K562 (cell line): ENCODE data around the gene NDOR1. TPM values are rescaled to one million over a fixed set of nuclear protein-coding genes. Genes with fewer than 3 reads are reported as not detected.

ENCODE experiments used
- JUN ChIP-seq, 2 experiments: sonication (generic) in 1 of 2; formaldehyde crosslinking in 1 of 2; IDR thresholded peaks; 2 replicates each; pipeline versions ENCODE4 v1.6.1 to v1.8.0; 2012 to 2022; ENCODE audit warnings: borderline replicate concordance in 2 of 2, mild to moderate bottlenecking in 2 of 2, improper control_type of control experiment in 1 of 2, low read depth in 1 of 2, low read length in 1 of 2, missing genetic modification reagents in 1 of 2
- MIER1 ChIP-seq: fragments of 450-650 bp; IDR thresholded peaks from 2 replicates; pipeline ENCODE4 v1.6.1; 2016; ENCODE audit warnings: antibody characterized with exemption, mild to moderate bottlenecking, low read depth
- RBM17 ChIP-seq: fragments of 200-400 bp; formaldehyde crosslinking; IDR thresholded peaks from 2 replicates; pipeline ENCODE4 v1.6.1; 2017; ENCODE audit warnings: low read depth, mild to moderate bottlenecking, low read length, borderline replicate concordance
- RFX5 ChIP-seq: IDR thresholded peaks from 2 replicates; pipeline ENCODE4 v1.6.1; 2011; ENCODE audit warnings: low read depth, mild to moderate bottlenecking, improper control_type of control experiment, low read length
- ZBTB1 ChIP-seq: sonication (generic); formaldehyde crosslinking; IDR thresholded peaks from 2 replicates; pipeline ENCODE4 v1.8.1; 2023; ENCODE audit warnings: missing genetic modification reagents, low read depth, mild to moderate bottlenecking, borderline replicate concordance
- ZNF134 ChIP-seq: fragments of 250-450 bp; sonication (Bioruptor Pico); conservative IDR thresholded peaks from 2 replicates; pipeline ENCODE4 v1.4.0; 2020
- polyA plus RNA-seq, 8 experiments: library from polyadenylated mRNA; depleted of rRNA in 4 of 8; stranded (reverse) in 5 of 8; unstranded in 3 of 8; fragments of >200 nt; fragmentation: Nextera tagmentation in 2 of 8; fragmentation: Illumina TruSeq in 1 of 8; extraction: Ambion mirVana in 2 of 8; extraction: Trizol in 1 of 8; gene quantifications; 2 replicates each; pipeline versions ENCODE4 v1.2.1 to v1.2.3, GENCODE V29; 2011 to 2014; ENCODE audit warnings: inconsistent platforms in 1 of 8, missing spikeins in 1 of 8
- total RNA-seq, 7 experiments: library from RNA; depleted of rRNA in 6 of 7; stranded (reverse); fragments of >200 nt in 6 of 7; fragmentation: Illumina TruSeq in 2 of 7; extraction: Trizol in 2 of 7; gene quantifications; 2 replicates each; pipeline versions ENCODE4 v1.2.1 to v1.2.3, GENCODE V29; 2011 to 2021; ENCODE audit warnings: low replicate concordance in 1 of 7
- TF ChIP-seq, protein P1 (sequence below): sonication (generic); formaldehyde crosslinking; IDR thresholded peaks from 2 replicates; pipeline ENCODE4 v1.8.0; 2022; ENCODE audit warnings: mild to moderate bottlenecking, missing genetic modification reagents, borderline replicate concordance
- TF ChIP-seq, protein P2 (sequence below): sonication (generic); IDR thresholded peaks from 2 replicates; pipeline ENCODE4 v1.6.1; 2016
- TF ChIP-seq, protein P3 (sequence below): fragments of 250-450 bp; sonication (Bioruptor Pico); IDR thresholded peaks from 2 replicates; pipeline ENCODE4 v1.8.0; 2021; ENCODE audit warnings: mild to moderate bottlenecking, moderate library complexity
- TF ChIP-seq, protein P4 (sequence below): fragments of 450-650 bp; IDR thresholded peaks from 2 replicates; pipeline ENCODE4 v1.6.1; 2016; ENCODE audit warnings: mild to moderate bottlenecking, moderate library complexity

NDOR1 gene
- total and polyA plus RNA-seq, 9 of the 15 experiments (the other 6 are each of a cell fraction or from before 2014, with no cell fraction given), result 0.06 to 36.9 (median 6.9) TPM

DNA sequence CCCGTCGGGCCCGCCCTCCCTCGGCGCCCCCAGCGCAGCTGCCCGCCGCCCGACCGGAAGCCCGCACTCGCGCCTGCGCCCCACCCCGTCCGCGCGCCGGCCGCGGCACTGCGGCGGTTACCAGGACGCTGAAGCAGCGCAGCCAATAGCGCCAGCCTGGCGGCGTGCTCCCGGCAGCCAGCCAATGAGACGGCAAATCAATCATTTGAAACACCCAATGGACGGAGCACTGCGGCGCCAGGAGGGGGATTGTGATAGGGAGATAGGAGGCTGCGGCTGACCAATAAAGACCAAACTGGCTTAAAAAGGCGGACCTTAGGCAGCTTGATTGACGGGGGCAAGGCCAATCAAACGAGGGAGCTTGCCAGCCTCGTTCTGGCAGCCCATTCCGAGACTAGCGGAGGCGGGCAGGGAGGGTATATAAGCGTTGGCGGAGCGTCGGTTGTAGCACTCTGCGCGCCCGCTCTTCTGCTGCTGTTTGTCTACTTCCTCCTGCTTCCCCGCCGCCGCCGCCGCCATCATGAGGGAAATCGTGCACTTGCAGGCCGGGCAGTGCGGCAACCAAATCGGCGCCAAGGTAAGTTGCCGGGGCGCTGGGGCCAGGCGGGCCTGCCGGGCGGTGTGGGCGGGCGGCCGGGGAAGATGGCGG lies 35.5 kb downstream of the NDOR1 start, which contains the start of gene TUBB4B (continued):
- TF ChIP-seq, protein P1, sequence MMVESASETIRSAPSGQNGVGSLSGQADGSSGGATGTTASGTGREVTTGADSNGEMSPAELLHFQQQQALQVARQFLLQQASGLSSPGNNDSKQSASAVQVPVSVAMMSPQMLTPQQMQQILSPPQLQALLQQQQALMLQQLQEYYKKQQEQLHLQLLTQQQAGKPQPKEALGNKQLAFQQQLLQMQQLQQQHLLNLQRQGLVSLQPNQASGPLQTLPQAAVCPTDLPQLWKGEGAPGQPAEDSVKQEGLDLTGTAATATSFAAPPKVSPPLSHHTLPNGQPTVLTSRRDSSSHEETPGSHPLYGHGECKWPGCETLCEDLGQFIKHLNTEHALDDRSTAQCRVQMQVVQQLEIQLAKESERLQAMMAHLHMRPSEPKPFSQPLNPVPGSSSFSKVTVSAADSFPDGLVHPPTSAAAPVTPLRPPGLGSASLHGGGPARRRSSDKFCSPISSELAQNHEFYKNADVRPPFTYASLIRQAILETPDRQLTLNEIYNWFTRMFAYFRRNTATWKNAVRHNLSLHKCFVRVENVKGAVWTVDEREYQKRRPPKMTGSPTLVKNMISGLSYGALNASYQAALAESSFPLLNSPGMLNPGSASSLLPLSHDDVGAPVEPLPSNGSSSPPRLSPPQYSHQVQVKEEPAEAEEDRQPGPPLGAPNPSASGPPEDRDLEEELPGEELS (CRISPR knock-in tag), result peak; percentile 72; the same call in 1 of the 2 replicates
- TF ChIP-seq, protein P2, sequence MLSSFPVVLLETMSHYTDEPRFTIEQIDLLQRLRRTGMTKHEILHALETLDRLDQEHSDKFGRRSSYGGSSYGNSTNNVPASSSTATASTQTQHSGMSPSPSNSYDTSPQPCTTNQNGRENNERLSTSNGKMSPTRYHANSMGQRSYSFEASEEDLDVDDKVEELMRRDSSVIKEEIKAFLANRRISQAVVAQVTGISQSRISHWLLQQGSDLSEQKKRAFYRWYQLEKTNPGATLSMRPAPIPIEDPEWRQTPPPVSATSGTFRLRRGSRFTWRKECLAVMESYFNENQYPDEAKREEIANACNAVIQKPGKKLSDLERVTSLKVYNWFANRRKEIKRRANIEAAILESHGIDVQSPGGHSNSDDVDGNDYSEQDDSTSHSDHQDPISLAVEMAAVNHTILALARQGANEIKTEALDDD, result no peak
- TF ChIP-seq, protein P3, sequence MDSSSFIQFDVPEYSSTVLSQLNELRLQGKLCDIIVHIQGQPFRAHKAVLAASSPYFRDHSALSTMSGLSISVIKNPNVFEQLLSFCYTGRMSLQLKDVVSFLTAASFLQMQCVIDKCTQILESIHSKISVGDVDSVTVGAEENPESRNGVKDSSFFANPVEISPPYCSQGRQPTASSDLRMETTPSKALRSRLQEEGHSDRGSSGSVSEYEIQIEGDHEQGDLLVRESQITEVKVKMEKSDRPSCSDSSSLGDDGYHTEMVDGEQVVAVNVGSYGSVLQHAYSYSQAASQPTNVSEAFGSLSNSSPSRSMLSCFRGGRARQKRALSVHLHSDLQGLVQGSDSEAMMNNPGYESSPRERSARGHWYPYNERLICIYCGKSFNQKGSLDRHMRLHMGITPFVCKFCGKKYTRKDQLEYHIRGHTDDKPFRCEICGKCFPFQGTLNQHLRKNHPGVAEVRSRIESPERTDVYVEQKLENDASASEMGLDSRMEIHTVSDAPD (CRISPR knock-in tag), result no peak
- no peak for TF ChIP-seq MIER1
- TF ChIP-seq JUN (IDR thresholded peaks at IDR 0.05; ENCODE audit: borderline replicate concordance, low read depth, low read length), result no peak; the same call in 1 of the 2 replicates
- no peak; the same call in 1 of the 2 replicates for TF ChIP-seq JUN (CRISPR knock-in tag; IDR thresholded peaks at IDR 0.05; ENCODE audit: borderline replicate concordance)
- TF ChIP-seq RFX5, result no peak; the same call in 1 of the 2 replicates
- TF ChIP-seq, protein P4, sequence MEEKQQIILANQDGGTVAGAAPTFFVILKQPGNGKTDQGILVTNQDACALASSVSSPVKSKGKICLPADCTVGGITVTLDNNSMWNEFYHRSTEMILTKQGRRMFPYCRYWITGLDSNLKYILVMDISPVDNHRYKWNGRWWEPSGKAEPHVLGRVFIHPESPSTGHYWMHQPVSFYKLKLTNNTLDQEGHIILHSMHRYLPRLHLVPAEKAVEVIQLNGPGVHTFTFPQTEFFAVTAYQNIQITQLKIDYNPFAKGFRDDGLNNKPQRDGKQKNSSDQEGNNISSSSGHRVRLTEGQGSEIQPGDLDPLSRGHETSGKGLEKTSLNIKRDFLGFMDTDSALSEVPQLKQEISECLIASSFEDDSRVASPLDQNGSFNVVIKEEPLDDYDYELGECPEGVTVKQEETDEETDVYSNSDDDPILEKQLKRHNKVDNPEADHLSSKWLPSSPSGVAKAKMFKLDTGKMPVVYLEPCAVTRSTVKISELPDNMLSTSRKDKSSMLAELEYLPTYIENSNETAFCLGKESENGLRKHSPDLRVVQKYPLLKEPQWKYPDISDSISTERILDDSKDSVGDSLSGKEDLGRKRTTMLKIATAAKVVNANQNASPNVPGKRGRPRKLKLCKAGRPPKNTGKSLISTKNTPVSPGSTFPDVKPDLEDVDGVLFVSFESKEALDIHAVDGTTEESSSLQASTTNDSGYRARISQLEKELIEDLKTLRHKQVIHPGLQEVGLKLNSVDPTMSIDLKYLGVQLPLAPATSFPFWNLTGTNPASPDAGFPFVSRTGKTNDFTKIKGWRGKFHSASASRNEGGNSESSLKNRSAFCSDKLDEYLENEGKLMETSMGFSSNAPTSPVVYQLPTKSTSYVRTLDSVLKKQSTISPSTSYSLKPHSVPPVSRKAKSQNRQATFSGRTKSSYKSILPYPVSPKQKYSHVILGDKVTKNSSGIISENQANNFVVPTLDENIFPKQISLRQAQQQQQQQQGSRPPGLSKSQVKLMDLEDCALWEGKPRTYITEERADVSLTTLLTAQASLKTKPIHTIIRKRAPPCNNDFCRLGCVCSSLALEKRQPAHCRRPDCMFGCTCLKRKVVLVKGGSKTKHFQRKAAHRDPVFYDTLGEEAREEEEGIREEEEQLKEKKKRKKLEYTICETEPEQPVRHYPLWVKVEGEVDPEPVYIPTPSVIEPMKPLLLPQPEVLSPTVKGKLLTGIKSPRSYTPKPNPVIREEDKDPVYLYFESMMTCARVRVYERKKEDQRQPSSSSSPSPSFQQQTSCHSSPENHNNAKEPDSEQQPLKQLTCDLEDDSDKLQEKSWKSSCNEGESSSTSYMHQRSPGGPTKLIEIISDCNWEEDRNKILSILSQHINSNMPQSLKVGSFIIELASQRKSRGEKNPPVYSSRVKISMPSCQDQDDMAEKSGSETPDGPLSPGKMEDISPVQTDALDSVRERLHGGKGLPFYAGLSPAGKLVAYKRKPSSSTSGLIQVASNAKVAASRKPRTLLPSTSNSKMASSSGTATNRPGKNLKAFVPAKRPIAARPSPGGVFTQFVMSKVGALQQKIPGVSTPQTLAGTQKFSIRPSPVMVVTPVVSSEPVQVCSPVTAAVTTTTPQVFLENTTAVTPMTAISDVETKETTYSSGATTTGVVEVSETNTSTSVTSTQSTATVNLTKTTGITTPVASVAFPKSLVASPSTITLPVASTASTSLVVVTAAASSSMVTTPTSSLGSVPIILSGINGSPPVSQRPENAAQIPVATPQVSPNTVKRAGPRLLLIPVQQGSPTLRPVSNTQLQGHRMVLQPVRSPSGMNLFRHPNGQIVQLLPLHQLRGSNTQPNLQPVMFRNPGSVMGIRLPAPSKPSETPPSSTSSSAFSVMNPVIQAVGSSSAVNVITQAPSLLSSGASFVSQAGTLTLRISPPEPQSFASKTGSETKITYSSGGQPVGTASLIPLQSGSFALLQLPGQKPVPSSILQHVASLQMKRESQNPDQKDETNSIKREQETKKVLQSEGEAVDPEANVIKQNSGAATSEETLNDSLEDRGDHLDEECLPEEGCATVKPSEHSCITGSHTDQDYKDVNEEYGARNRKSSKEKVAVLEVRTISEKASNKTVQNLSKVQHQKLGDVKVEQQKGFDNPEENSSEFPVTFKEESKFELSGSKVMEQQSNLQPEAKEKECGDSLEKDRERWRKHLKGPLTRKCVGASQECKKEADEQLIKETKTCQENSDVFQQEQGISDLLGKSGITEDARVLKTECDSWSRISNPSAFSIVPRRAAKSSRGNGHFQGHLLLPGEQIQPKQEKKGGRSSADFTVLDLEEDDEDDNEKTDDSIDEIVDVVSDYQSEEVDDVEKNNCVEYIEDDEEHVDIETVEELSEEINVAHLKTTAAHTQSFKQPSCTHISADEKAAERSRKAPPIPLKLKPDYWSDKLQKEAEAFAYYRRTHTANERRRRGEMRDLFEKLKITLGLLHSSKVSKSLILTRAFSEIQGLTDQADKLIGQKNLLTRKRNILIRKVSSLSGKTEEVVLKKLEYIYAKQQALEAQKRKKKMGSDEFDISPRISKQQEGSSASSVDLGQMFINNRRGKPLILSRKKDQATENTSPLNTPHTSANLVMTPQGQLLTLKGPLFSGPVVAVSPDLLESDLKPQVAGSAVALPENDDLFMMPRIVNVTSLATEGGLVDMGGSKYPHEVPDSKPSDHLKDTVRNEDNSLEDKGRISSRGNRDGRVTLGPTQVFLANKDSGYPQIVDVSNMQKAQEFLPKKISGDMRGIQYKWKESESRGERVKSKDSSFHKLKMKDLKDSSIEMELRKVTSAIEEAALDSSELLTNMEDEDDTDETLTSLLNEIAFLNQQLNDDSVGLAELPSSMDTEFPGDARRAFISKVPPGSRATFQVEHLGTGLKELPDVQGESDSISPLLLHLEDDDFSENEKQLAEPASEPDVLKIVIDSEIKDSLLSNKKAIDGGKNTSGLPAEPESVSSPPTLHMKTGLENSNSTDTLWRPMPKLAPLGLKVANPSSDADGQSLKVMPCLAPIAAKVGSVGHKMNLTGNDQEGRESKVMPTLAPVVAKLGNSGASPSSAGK, result no peak
- TF ChIP-seq ZNF134 (CRISPR knock-in tag), result no peak
- TF ChIP-seq ZBTB1, result peak; percentile 82; the same call in 1 of the 2 replicates
- no peak for TF ChIP-seq RBM17
